IMR-90 (cell line): ENCODE results near the gene FAM110A. TPM values are rescaled to one million over a fixed set of nuclear protein-coding genes. Genes with fewer than 3 reads are reported as not detected.
A peak's percentile ranks its signal among the peaks of the same experiment; 100 is the strongest.

Experiments used
- ATAC-seq: fragments of 200-7000 bp; cut with Tn5 transposase; 2 replicates; pipeline ENCODE4 v1.9.1; 2020; ENCODE audit warnings: low read depth, mild to moderate bottlenecking, moderate library complexity
- BruUV-seq: library from RNA; stranded (reverse); fragments of 400-500 nt; replicated peaks from 2 replicates; lab custom pipeline; 2021; lab: Mats Ljungman, UMichigan
- CTCF ChIA-PET: fragments of 300-600 bp; formaldehyde crosslinking; extraction: SDS; loops from one replicate; lab custom pipeline; 2021; ENCODE audit warnings: antibody characterized with exemption; lab: Yijun Ruan, JAX
- POLR2A ChIA-PET: fragments of 300-600 bp; sonication (Branson Sonifier 250); formaldehyde crosslinking; loops from one replicate; lab custom pipeline; 2022; ENCODE audit warnings: antibody characterized with exemption; ENCODE audit not compliant: unreplicated experiment; lab: Charles Lee
- DNase-seq: peaks from one replicate; pipeline ENCODE4 v3.0.0; 2013
- H2AFZ ChIP-seq: replicated peaks from 2 replicates; pipeline ENCODE3; 2013; ENCODE audit warnings: low read length, mild to moderate bottlenecking; ENCODE audit not compliant: poor library complexity
- H2AK5ac ChIP-seq: 2 replicates; pipeline ENCODE4 v1.6.1; 2013; ENCODE audit warnings: low read depth, low read length, inconsistent platforms
- H2AK9ac ChIP-seq: replicated peaks from 2 replicates; pipeline ENCODE3; 2013; ENCODE audit warnings: mild to moderate bottlenecking, low read depth, low read length, moderate library complexity; ENCODE audit not compliant: poor library complexity
- H2BK120ac ChIP-seq: 2 replicates; pipeline ENCODE4 v1.6.1; 2013; ENCODE audit warnings: low read depth, low read length, inconsistent platforms
- H2BK15ac ChIP-seq: 3 replicates; pipeline ENCODE4 v1.6.1; 2013; ENCODE audit warnings: low read depth, low read length, inconsistent platforms
- H2BK20ac ChIP-seq: 2 replicates; pipeline ENCODE4 v1.6.1; 2013; ENCODE audit warnings: low read depth, mild to moderate bottlenecking, inconsistent platforms, low read length, moderate library complexity
- H2BK5ac ChIP-seq: 2 replicates; pipeline ENCODE4 v1.6.1; 2013; ENCODE audit warnings: mild to moderate bottlenecking, low read depth, low read length, inconsistent platforms; ENCODE audit not compliant: poor library complexity, severe bottlenecking
- H3K14ac ChIP-seq: replicated peaks from 2 replicates; pipeline ENCODE4 v1.6.1; 2013; ENCODE audit warnings: low read depth, low read length, inconsistent platforms
- H3K18ac ChIP-seq: 2 replicates; pipeline ENCODE4 v1.6.1; 2013; ENCODE audit warnings: low read depth, low read length, control low read depth
- H3K23ac ChIP-seq: 2 replicates; pipeline ENCODE4 v1.6.1; 2013; ENCODE audit warnings: low read depth, low read length, inconsistent platforms
- H3K27ac ChIP-seq: 2 replicates; pipeline ENCODE4 v1.5.1; 2013; ENCODE audit warnings: mild to moderate bottlenecking, control low read depth, low read length; ENCODE audit not compliant: insufficient read depth
- H3K27me3 ChIP-seq: 2 replicates; pipeline ENCODE4 v1.6.1; 2013; ENCODE audit warnings: low read length; ENCODE audit not compliant: control insufficient read depth, insufficient read depth
- H3K36me3 ChIP-seq: 2 replicates; pipeline ENCODE4 v1.6.1; 2013; ENCODE audit warnings: low read length, mixed read lengths; ENCODE audit not compliant: control insufficient read depth, insufficient read depth
- H3K4ac ChIP-seq: 2 replicates; pipeline ENCODE4 v1.6.1; 2013; ENCODE audit warnings: low read depth, low read length, inconsistent platforms
- H3K4me1 ChIP-seq: 2 replicates; pipeline ENCODE4 v1.6.1; 2013; ENCODE audit warnings: low read length, mixed read lengths; ENCODE audit not compliant: control insufficient read depth, insufficient read depth
- H3K4me2 ChIP-seq: 2 replicates; pipeline ENCODE4 v1.6.1; 2013; ENCODE audit warnings: low read depth, mild to moderate bottlenecking, control low read depth, low read length, moderate library complexity
- H3K4me3 ChIP-seq: 2 replicates; pipeline ENCODE4 v1.5.1; 2013; ENCODE audit warnings: low read depth, mild to moderate bottlenecking, control low read depth, low read length, moderate library complexity; ENCODE audit not compliant: insufficient read depth
- H3K56ac ChIP-seq: 2 replicates; pipeline ENCODE4 v1.6.1; 2013; ENCODE audit warnings: low read length, inconsistent platforms; ENCODE audit not compliant: insufficient read depth; ENCODE audit errors: extremely low read depth
- H3K79me1 ChIP-seq, 2 experiments: 2 replicates each; pipeline ENCODE4 v1.6.1; 2013; ENCODE audit warnings: low read length in 2 of 2, inconsistent platforms in 1 of 2, low read depth in 1 of 2
- H3K9ac ChIP-seq: 2 replicates; pipeline ENCODE4 v1.6.1; 2013; ENCODE audit warnings: low read depth, low read length, control low read depth
- H3K9me1 ChIP-seq: 2 replicates; pipeline ENCODE4 v1.6.1; 2013; ENCODE audit warnings: low read length, inconsistent platforms; ENCODE audit not compliant: insufficient read depth
- H3K9me3 ChIP-seq: 2 replicates; pipeline ENCODE4 v1.6.1; 2013; ENCODE audit warnings: low read length; ENCODE audit not compliant: control insufficient read depth, insufficient read depth
- H4K20me1 ChIP-seq: 2 replicates; pipeline ENCODE4 v1.6.1; 2013; ENCODE audit warnings: low read length, inconsistent platforms; ENCODE audit not compliant: insufficient read depth
- H4K5ac ChIP-seq: 2 replicates; pipeline ENCODE4 v1.6.1; 2013; ENCODE audit warnings: mild to moderate bottlenecking, low read depth, low read length, control low read depth
- H4K8ac ChIP-seq, 2 experiments: 2 replicates each; pipeline ENCODE4 v1.6.1; 2013; ENCODE audit warnings: low read depth in 2 of 2, low read length in 2 of 2, control low read depth in 1 of 2, inconsistent platforms in 1 of 2
- H4K91ac ChIP-seq: 2 replicates; pipeline ENCODE4 v1.6.1; 2013; ENCODE audit warnings: low read depth, low read length, inconsistent platforms; ENCODE audit not compliant: insufficient read depth
- BHLHE40 ChIP-seq: fragments of 150-350 bp; IDR thresholded peaks from 2 replicates; pipeline ENCODE4 v1.6.1; 2016; ENCODE audit warnings: mild to moderate bottlenecking, low read depth, low read length
- CEBPB ChIP-seq: IDR thresholded peaks from 2 replicates; pipeline ENCODE4 v1.6.1; 2012; ENCODE audit warnings: low read depth, low read length, improper control_type of control experiment
- CHD1 ChIP-seq: IDR thresholded peaks from 2 replicates; pipeline ENCODE4 v1.6.1; 2012; ENCODE audit warnings: low read depth, low read length, improper control_type of control experiment
- CTCF ChIP-seq: conservative IDR thresholded peaks from 2 replicates; pipeline ENCODE4 v1.5.1; 2012; ENCODE audit warnings: mild to moderate bottlenecking, low read depth, low read length, improper control_type of control experiment
- ELK1 ChIP-seq: fragments of 150-350 bp; IDR thresholded peaks from 2 replicates; pipeline ENCODE4 v1.6.1; 2016; ENCODE audit warnings: low read depth, mild to moderate bottlenecking, low read length, moderate library complexity, borderline replicate concordance
- FOS ChIP-seq: fragments of 150-350 bp; IDR thresholded peaks from 2 replicates; pipeline ENCODE4 v1.6.1; 2016; ENCODE audit warnings: low read depth, low read length
- MAFK ChIP-seq: IDR thresholded peaks from 2 replicates; pipeline ENCODE4 v1.6.1; 2012; ENCODE audit warnings: low read depth, low read length, improper control_type of control experiment
- MAZ ChIP-seq: IDR thresholded peaks from 2 replicates; pipeline ENCODE4 v1.6.1; 2012; ENCODE audit warnings: low read depth, mild to moderate bottlenecking, low read length, improper control_type of control experiment, moderate library complexity, borderline replicate concordance
- MXI1 ChIP-seq: IDR thresholded peaks from 2 replicates; pipeline ENCODE4 v1.6.1; 2012; ENCODE audit warnings: low read depth, mild to moderate bottlenecking, low read length, moderate library complexity, borderline replicate concordance
- NFE2L2 ChIP-seq: fragments of 150-350 bp; IDR thresholded peaks from 2 replicates; pipeline ENCODE4 v1.6.1; 2016; ENCODE audit warnings: low read depth, mild to moderate bottlenecking, low read length
- RCOR1 ChIP-seq: IDR thresholded peaks from 2 replicates; pipeline ENCODE4 v1.6.1; 2012; ENCODE audit warnings: mild to moderate bottlenecking, low read length, improper control_type of control experiment; ENCODE audit not compliant: insufficient replicate concordance
- RFX5 ChIP-seq: IDR thresholded peaks from 2 replicates; pipeline ENCODE4 v1.8.0; 2012; ENCODE audit warnings: low read depth, mild to moderate bottlenecking, low read length, moderate library complexity
- SMC3 ChIP-seq: fragments of 150-350 bp; IDR thresholded peaks from 2 replicates; pipeline ENCODE4 v1.6.1; 2016; ENCODE audit warnings: low read depth, mild to moderate bottlenecking, antibody characterized with exemption, low read length, moderate library complexity
- USF2 ChIP-seq: fragments of 150-350 bp; IDR thresholded peaks from 2 replicates; pipeline ENCODE4 v1.6.1; 2017; ENCODE audit warnings: mild to moderate bottlenecking, antibody characterized with exemption, low read length, low read depth
- WGBS, 2 experiments: methylation state at CpG; one replicate each; pipeline versions ENCODE4 v1.1.5 to v1.1.7; 2013; ENCODE audit warnings: missing lambda C conversion rate in 2 of 2; ENCODE audit not compliant: insufficient read length in 1 of 2; ENCODE audit errors: extremely low coverage in 2 of 2; 5-methylcytosine and 5-hydroxymethylcytosine counted together
- dilution Hi-C: fragments of 300-500 bp; cut with HindIII; formaldehyde crosslinking; loops from one replicate; pipeline ENCODE4 v1.14.3; 2018; ENCODE audit warnings: low sequenced_read_pairs; ENCODE audit not compliant: unreplicated experiment
- in situ Hi-C: fragments of 300-500 bp; cut with MboI; formaldehyde crosslinking; loops from 3 replicates; pipeline ENCODE4 v1.14.3; 2019; ENCODE audit warnings: low sequenced_read_pairs, inconsistent platforms, mixed read lengths
- intact Hi-C: fragments of 100-400 bp; cut with micrococcal nuclease; formaldehyde crosslinking; loops from 2 replicates; pipeline ENCODE4 v1.10.0; 2022
- polyA plus RNA-seq, 3 experiments: library from polyadenylated mRNA; depleted of rRNA; stranded (reverse); fragments of >200 nt; gene quantifications; 2 replicates each; pipeline ENCODE4 v1.2.3, GENCODE V29; 2012; ENCODE audit warnings: low replicate concordance in 1 of 3
- total RNA-seq: library from RNA; depleted of rRNA; stranded (reverse); fragments of >200 nt; gene quantifications from 2 replicates; pipeline ENCODE4 v1.2.3, GENCODE V29; 2012

FAM110A gene
- total and polyA plus RNA-seq, 2 of the 4 experiments (the other 2 are of a cell fraction): 0.36 to 3.6 TPM

- Histone ChIP-seq H3K27me3 (no peaks in the 10 kb centered on the region; the same call in 1 of the 2 replicates), H3K9ac (no peak overlapping the region), H2AFZ (peak overlapping the region; percentile 67), H3K79me1 (no peaks in the 10 kb centered on the region), H3K36me3 (no peaks in the 10 kb centered on the region), H2BK120ac (no peak overlapping the region), H3K23ac (no peak overlapping the region), H2BK5ac (no peak overlapping the region), H2AK5ac (no peak overlapping the region), H2BK15ac (no peak overlapping the region), H4K91ac (no peak overlapping the region), H3K4ac (no peak overlapping the region), H2BK20ac (no peak overlapping the region), H3K27ac (no peak overlapping the region), H3K4me1 (no peaks in the 10 kb centered on the region), H3K9me3 (no peaks in the 10 kb centered on the region), H3K14ac (no peak overlapping the region), H4K5ac (no peak overlapping the region), H4K20me1 (no peaks in the 10 kb centered on the region), H3K9me1 (no peaks in the 10 kb centered on the region), H3K18ac (no peak overlapping the region), H3K56ac (no peak overlapping the region), H3K4me3 (no peak overlapping the region), H4K8ac (no peak overlapping the region), H2AK9ac (peak overlapping the region; percentile 42), H3K4me2 (no peak overlapping the region)
- BruUV-seq: no TSS peak
- ATAC-seq (no peak), DNase-seq (no peak)
- ChIA-PET CTCF (no interaction called here), POLR2A (no interaction called here)
- dilution Hi-C loops: no loop called here
- WGBS, 2 experiments: 72% methylated on average over 2 of the region's 12 CpGs; no CpG with 5 or more reads in 1 of the 2 experiments
- intact Hi-C loops: no loop called here
- in situ Hi-C loops: loop anchor here (10.0 kb wide), 1 partner anchor 292 kb away; the partner anchor contains the start of gene PSMF1
- TF ChIP-seq NFE2L2 (no peak), BHLHE40 (no peak), USF2 (no peak), RCOR1 (no peak), MAFK (no peak), MXI1 (no peak), ELK1 (no peak), CTCF (no peak), CEBPB (no peak), FOS (no peak), SMC3 (no peak), RFX5 (no peak), MAZ (no peak), CHD1 (no peak)
Observed at GRCh38 chr20:822651-823573, 10.6 kb upstream of the FAM110A start.
